Stimulated activated CD4-positive, alpha-beta T cell treated with anti-CD3 and anti-CD28 coated beads, Interleukin-4, amount 100 ng/mL, for 4 hours (primary cell): ENCODE results near the gene GALNT16.

Experiments
- DNase-seq, 2 experiments: peaks; one replicate each; pipeline ENCODE4 v3.0.0-alpha.2; 2020

Gene GALNT16

DNA sequence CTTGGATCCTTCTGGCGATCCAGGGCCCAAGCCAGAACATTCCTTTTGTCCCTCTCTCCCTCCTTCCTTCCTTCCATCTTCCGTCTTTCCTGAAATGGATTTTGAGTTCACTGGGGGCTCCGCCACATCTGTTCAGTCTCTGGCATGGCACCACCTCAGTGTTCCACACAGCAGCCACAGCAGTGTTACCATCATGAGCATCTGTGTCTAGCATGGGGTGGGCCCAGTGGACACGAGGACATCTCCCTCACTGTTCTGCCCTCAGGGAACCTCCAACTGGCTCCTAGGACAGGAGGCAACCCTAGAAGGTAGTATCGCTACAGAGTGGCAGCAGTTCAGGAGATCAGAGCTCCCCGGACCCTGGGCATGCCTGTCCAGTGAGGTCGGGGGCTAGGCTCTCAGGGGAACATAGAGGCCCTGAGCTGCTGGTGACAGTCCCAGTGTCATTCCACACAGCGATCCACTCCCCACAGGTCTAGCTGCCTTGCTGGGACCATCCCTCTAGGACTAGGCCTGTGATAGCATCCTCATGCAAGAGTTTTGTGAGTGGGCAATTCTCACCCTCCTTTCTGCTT is 59.0 kb downstream of the GALNT16 start:
- no peak for DNase-seq

DNA sequence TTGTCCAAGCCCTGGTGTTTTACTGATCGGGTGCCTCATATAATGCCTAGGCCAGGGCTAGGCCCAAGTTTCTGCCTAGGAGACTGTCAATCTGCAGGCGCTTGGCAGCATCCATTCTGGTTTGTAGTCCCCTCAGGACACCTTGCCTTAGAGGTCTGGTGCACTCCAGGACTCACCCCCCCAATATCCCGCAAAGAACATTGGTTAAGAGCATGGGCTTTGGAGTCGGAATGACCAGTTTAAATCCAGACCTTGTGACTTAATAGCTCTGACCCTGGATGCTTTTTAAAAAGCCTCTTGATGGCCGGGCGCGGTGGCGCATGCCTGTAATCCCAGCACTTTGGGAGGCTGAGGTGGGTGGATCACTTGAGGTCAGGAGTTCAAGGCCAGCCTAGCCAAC is 60.0 kb downstream of the GALNT16 start:
- no peak for DNase-seq

DNA sequence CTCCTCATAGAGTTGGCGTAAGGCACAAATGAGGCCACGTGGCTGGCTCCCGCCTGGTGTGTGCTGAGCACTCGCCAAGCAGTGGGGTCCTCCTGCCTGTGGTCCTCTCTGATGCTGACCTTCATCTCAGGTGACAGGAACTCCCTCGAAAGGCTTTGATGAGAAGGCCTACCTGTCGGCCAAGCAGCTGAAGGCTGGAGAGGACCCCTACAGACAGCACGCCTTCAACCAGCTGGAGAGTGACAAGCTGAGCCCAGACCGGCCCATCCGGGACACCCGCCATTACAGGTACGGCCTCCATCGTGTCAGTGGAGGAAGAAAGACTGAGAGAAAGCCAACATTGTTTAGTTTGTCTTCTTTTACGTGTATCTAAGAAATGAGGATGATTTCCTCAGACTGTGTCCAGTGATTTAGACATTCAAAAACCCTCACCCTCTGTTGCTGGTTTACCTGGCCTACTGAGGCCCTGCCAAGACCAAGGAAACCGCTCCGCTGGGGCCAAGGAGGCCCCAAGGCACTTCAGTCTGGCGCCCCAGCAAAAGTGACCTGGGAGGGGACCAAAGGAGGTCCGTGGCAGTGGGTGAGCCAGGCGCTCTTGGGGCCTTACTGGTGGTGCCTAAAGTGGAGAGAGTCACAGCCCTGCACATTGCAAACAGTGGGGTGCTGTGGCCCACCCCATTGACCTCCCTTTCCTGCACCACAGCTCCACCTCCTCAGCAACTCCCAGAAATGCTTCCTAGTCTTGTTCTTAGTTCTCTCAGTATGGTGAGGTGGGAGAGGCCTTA is 60.8 kb downstream of the GALNT16 start:
- no peak for DNase-seq

DNA sequence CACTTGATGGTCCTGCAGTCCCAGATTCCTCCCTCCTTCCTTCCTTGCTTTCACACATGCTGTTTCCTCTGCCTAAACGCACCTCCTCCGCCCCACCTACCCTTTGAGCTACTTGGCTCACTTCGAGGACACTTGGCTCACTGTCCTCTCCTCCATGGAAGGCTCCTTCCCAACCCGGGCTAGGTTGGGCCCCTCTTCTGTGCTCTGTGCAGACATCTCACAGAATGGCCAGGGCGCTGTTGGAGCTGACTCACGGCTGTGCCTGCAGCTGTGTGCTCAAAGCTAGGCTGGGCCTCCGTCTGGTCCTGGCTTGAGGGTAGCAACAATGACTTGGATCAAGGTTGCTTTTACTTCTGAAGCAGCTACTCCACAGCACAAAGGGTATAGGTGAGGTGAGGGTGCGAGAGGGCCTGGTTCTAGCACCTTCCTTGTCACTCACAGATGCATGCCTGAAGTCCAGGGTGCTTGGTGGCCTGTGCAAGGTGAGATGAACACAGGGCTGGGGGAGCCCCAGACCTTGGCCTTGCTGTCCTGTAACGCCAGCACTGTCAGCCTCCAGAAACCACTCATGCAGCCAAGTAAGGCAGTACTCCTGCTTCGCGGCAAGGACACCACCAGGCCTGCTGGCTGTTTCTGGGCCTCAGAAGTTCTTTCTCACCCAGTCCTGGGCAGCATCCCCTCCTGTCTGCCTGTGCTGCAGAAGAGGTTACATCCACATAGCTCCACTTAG is 61.8 kb downstream of the GALNT16 start:
- DNase-seq = no peak

DNA sequence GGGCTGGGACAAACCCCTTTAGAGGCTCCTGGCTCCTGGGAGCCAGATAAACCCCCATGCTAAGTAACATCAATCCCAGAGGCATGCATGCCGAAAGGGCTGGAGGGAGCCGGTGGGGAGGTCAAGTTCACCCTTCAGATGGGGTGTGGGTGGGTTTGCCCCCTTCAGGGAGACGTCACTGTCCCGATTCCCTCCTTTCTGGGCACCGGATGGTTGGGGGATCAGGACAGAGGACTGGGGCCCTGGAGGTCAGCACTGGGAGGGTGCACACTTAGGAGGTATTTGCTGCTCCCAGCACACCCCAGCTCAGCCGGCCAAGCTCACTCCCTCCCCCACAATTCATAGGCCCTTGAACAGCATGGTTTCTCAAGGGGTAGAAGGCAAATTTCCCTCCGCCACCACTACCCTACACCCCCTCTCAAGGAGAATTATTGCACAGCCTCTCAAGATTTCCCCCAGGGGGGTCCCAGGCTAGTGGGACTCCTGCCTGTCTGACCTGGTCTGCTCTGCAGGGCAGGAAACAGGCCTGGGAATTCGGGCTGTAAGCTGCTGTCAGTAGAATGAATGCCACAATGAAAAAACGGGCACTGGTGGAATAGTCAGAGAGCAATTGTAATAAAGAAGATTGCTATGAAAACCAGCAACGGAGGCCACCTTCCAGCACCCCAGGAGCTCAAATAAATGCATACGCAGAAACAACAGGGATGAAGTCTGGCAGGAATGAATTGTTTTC is 63.5 kb downstream of the GALNT16 start:
- DNase-seq = no peak

DNA sequence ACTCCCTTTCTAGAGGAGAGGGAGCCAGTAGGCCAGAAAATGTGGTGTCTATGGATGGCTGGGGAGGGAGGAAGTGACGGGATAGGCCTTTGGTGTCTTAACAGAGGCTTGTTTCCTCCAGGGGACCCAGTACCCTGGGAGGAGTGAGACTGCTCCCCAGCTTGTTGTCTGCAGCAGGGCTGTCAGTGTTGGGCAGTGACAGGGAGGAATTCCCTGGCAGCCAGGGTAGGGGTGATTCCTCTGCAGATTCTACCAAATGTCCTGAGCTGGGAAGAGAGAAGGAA is 64.0 kb downstream of the GALNT16 start:
- DNase-seq = no peak

DNA sequence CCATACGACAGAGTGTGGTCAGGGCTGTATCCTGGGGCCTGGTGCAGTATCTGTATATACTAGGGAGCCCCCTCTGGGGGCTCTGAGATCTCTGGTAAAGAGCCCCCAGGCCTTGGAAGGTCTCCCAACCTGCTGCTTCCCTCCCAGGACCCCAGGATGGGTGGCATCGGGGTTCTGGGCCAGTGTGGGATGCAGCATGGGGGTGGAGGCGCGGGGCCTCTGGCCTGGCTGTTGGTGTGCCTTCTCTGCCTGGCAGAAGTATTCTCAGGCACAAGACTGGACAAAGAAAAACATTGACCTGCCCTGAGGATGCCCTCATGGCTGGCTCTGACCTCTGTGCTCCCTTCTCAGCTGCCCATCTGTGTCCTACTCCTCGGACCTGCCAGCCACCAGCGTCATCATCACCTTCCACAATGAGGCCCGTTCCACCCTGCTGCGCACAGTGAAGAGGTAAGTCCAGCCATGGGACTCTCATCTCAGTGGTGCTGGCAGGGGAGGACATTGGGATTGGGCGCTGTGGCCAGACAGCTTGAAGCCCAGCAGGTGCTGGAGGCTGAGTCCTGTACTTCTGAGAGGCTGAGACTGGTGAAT is 64.5 kb downstream of the GALNT16 start:
- DNase-seq = no peak

DNA sequence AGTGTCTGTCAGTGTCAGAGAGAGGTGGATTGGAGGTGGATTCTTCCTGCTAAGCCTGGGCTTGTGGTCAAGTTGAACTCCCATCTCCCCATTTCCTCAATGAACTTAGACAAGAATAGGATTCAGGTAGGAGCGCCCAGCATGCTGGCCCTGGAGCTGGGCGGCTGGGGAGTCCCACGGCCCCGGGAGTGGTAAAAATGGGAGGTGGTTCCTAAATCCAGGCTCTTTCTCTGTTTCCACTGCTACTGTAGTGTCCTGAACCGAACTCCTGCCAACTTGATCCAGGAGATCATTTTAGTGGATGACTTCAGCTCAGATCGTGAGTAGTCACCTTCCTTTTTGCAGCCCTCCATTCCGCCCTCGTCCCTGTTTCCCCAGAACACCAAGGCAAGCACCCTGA is 65.1 kb downstream of the GALNT16 start:
- no peak for DNase-seq

DNA sequence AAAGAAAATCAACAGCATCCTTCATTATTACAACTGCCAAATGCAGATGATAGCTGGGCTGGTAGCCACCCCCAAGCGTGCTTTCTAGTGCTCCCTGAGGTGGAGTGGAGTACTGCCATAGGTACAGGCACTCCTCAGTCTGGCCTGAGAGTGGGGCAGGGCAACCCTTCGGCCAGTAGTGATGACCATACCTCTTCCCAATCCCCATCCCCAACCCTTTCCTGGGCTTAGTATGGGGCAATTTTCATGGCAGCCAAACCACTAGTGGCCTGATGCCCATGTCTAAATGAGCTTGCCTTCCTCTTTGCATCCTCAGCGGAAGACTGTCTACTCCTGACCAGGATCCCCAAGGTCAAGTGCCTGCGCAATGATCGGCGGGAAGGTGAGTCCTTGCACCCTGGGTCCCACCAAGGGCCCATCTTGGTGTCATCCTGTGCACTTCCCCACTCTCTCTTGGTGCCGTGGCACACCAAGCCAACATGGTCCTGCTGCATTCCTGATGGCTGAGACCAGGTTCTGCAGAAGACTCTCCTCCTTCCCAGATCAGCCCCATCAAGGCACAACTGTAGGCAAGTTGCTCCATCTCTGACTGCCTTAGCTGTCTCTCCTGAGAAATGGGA is 65.8 kb downstream of the GALNT16 start:
- no peak for DNase-seq

DNA sequence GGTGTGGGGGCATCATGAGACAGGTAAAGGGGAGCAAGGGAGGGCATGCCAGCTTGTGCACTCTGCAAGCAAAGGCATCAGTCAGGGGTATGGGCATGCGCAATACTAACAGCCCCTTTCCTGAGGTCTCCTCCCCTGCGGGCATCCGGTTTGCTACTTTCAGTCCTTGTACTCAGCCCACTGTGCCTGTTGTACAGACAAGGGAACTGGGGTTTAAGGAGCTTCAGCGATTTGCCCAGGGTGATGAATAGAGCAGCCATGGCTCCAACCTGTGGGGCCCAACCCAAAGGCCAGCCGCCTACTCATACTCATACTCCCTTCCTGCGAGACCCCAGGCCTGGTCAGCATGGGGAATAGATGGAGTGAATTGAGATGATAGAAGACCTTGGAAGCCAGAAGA is 66.7 kb downstream of the GALNT16 start:
- no peak for DNase-seq

DNA sequence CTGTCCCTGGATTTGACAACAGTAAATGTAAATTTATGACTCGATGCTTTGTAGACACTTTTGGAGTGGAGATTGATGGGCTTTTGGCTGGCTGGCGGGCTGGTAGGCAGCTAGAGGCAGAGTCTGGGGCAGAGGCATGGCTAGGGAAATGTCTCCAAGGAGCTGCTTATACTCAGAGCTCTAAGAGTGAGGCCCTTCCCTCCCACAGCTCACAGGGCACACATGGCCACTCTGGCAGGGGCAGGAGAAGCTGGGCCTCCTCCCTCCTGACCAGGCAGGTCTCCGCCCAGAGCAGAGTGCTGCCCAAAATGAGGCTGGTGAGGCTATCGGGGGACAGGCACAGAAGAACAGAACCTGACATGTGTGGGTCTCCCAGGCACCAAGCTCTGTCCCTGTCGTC is 67.5 kb downstream of the GALNT16 start:
- no peak for DNase-seq

DNA sequence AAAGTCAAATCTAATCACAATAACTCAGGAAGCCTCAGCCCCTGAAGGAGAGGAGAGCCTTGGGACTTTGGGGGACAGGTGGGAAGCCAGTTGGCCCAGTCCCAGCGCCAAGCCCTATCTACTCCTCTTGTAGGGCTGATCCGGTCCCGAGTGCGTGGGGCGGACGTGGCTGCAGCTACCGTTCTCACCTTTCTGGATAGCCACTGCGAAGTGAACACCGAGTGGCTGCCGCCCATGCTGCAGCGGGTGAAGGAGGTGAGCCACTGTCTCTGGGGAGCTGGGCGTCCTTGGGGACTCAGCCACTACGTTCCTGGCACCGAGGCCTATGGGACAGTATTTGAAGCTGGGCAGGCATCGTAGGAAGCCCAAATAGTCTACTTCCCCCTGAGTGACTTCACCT is 68.4 kb downstream of the GALNT16 start:
- DNase-seq = no peak

DNA sequence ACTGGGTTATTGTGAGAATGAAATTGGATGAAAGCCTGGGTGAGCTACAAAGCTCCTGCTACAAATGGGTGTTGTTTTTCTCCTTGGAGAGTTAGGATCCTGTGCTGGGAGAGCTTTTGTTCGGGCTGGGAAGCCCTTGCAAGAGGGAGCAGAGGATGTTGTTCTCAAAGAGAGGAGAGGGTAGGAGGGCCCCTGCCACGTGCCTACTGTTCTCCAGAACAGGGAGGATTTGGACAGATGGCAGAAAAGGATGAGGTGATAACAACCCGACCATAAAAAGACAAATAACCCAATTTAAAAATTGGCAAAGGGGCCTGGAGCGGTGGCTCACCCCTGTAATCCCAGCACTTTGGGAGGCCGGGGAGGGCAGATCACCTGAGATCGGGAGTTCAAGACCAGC is 68.8 kb downstream of the GALNT16 start:
- DNase-seq = no peak

DNA sequence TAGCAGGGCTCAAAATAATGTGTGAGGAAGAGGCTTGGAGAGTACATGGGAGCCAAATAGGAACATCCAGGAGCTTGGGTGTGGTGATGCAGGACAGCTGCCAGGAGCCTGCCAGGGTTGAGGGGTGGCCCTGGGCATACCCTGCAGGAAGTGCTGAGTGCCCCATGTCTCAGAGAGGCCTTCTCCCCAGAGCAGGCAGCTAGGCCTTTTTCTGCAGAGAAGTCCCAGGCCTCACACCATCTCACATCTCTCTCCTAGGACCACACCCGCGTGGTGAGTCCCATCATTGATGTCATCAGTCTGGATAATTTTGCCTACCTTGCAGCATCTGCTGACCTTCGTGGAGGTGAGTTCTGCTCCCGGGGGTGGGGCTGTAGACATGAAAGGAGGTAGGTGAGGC is 71.2 kb downstream of the GALNT16 start:
- DNase-seq = no peak

DNA sequence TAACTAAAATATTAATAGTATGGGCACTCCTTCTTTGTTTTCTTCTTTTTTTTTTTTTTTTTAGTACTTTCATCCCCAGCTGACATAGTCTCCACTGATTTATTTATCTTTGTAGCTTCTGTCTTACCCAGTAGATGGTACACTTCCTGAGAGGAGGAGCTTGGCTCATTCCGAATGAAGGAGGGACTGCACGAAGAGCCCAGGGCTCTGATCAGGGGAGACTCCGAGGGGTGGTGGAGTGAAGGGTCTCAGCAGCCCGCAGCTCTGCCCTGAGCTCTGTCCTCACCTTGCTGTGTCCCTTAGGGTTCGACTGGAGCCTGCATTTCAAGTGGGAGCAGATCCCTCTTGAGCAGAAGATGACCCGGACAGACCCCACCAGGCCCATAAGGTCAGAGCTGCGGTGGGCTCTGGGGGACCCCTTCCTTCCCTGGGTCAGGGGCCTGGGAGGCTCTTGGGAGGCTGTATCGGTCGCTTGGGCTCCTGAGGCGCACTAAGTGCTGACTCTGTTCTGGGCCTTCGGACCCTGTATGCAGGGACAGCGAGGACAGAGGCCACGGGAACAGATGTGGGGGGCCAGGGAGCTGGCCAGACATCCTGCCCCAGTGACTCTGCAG is 72.9 kb downstream of the GALNT16 start:
- DNase-seq = no peak

DNA sequence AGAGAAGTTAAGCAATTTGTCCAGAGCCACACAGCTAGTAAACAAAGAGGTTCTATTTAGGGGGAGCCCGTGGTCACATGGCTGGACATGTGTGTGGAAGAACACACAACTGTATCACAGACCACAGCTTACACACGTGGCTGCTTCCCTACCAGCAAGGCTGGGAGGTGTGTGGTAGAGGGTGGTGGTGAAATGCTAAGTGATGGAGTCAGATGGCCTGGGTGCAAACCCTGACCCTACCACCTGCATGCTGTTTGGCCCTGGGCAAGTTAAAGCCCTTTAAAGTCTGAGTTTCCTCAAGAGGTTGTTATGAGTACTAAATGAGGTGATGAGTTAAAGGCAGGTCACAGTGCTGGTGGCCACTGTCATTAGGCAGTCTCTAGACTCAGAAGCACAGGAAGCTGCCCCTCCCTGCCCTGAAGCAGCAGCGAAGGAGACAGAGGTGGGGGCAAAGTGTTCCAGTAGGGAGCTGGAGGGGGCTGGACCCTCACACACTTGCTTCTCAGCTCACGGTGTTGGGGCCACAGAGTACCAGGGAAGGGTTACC is 73.9 kb downstream of the GALNT16 start:
- no peak for DNase-seq

DNA sequence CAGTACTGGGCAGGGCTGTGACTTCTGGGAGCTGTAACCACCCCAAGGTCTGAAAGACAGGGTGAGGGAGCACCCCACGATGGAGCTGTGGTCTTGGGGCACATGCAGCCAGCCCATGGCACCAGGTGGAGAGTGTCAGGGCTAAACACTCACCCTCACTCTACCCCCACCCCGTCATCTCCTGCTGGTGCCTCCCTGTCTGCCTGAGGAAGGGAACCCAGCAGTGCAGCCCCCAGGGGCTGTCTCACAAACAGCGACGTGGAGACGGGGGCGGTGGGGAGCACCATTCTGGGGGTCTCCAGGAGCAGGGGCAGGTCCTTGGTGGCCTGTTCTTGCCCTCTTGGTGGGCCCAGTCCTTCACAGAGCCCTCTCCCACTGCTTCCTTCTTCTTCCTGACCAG is 74.6 kb downstream of the GALNT16 start:
- no peak for DNase-seq

DNA sequence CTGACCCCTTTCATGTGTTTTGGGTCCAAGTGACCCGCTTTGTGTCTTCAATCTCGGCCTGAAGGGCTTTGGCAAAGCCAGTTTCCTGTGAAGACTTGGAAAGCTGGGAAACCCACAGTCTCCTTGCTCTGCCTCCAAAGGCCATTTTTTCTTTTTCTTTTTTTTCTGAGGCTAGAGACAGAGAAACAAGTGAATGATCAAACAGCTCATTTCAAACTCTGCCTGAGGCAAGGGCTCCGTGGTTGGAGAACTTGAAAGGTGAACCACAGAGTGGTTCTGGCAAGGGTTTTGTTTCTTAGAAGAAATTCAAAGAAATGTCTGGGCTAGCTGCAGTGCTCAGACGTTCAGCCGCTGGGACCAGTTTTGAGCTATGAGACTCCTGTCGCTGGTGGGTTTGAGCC is 75.4 kb downstream of the GALNT16 start:
- DNase-seq = no peak

DNA sequence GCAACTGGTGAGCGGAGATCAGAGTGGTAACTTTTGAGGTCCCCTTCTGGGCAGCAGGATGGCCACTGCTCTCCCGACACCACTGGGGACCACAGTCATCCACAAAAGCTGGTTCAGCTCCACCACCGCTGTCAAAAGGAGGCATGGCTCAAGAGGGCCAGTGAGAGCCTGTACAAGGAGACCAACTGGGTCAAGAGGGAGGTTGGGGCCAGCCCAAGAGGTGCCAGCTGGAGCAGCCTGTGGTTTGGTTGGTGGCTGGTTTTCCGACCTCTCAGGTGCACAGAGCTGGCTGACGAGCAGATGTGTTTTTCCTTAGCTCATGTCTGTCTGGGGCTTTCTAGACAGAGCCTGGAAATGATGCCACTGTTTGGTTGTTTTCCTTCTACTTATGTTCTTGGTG is 78.0 kb downstream of the GALNT16 start:
- no peak for DNase-seq

DNA sequence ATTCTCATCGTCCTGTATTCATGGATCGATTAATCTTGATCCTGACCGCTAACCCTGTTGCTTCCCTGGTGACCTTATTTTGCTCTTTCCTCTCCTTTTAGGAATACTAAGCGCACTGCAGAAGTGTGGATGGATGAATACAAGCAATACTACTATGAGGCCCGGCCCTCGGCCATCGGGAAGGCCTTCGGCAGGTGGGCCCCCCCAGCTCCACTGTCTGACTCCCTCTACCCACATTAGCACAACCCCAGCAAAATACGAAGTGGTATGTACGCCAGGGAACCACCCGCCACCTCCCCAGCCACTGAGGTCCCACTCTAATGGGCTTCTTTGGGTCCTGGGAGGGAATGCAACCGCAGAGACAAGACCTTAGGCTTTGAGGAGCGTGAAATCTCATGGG is 79.5 kb downstream of the GALNT16 start:
- no peak for DNase-seq

DNA sequence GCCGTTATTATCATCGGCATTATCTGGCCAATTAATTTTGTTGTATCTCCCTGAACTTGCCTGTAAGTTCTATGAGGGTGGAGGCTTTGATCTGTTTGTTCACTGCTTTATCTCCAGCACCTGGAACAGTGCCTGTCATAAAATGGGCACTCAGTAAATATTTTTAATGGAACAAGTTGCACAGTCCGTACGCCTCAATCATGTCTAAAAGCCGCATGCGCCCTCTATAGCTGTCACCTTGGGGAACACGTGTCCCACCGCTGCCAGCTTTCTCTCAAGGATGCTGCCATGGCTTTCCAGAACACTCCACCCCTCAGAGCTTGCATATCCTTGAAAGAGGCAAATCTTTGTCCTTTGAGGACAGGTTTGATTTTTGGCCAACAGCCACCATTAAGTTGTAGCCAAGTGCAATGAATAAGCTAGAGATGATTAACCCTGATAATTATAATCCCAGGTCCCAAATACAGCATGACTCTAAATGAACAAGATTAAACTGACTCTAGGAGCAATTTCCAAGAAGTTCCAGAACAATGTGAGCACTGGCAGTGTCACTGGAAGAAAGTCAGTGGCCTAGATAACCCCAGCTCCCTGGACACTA is 83.1 kb downstream of the GALNT16 start:
- no peak for DNase-seq

DNA sequence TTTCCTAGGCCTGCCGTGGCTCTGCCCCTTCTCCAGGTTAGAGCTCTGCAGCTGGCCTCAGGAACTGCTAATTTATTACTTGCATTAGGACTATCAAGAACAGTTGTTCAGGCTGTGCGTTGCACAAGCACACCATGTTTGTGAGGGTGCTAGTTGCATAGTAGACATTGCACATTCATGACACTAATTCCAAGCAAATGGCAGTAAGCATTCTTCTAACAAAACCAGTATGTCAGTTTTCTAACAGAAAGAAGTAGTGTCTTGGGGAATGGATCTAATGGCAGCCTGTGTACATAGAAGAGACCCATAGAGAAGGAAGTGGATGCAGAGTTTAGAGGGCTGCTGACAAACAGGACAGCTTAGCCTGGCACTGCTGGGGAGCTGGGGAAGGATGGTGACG is 84.2 kb downstream of the GALNT16 start:
- no peak for DNase-seq
